ENCODE measurements around the gene NAA10. TPM values are rescaled to one million over a fixed set of nuclear protein-coding genes. Genes with fewer than 3 reads are reported as not detected.

The NAA10 gene
- total and polyA plus RNA-seq, 2 of the 13 experiments (the other 11 are each of a cell fraction or from before 2014, with no cell fraction given): 49.2 to 51.7 TPM

GRCh38 chrX:153948002-153948466 lies 13.2 kb upstream of the NAA10 start (continued):
- TF ChIP-seq SOX6 (IDR thresholded peaks at IDR 0.05): no peak
- peak; percentile 64 for TF ChIP-seq SOX6 (CRISPR knock-in tag; IDR thresholded peaks at IDR 0.05)
- TF ChIP-seq ZNF878 (CRISPR knock-in tag; IDR thresholded peaks at IDR 0.05): 0 out of 2 replicates have a peak, but pooled peaks have one; percentile 44
- no peak for TF ChIP-seq ZNF264 (CRISPR knock-in tag; IDR thresholded peaks at IDR 0.05)
- TF ChIP-seq SOX5 (CRISPR knock-in tag; IDR thresholded peaks at IDR 0.05; ENCODE audit: borderline replicate concordance): peak; percentile 57; the same call in 1 of the 2 replicates
- TF ChIP-seq AGO2 (optimal IDR thresholded peaks at IDR 0.05; ENCODE audit: low read depth, low read length): peak; percentile 64
- TF ChIP-seq ZKSCAN8 (CRISPR knock-in tag; IDR thresholded peaks at IDR 0.05; ENCODE audit: borderline replicate concordance): no peak
- TF ChIP-seq MED1 (CRISPR knock-in tag; IDR thresholded peaks at IDR 0.05): peak; percentile 22; the same call in 1 of the 2 replicates
- TF ChIP-seq FOXA1 (IDR thresholded peaks at IDR 0.05): no peak
- no peak for TF ChIP-seq FOXA1 (CRISPR knock-in tag; IDR thresholded peaks at IDR 0.05)
- TF ChIP-seq TBX3 (IDR thresholded peaks at IDR 0.05; ENCODE audit: borderline replicate concordance): peak; percentile 54; the same call in 1 of the 2 replicates
- TF ChIP-seq THRA (CRISPR knock-in tag; IDR thresholded peaks at IDR 0.05; ENCODE audit: borderline replicate concordance): no peak
- TF ChIP-seq ZNF136 (CRISPR knock-in tag; IDR thresholded peaks at IDR 0.05; ENCODE audit: low read depth): no peak
- no peak for TF ChIP-seq CENPX (CRISPR knock-in tag; IDR thresholded peaks at IDR 0.05)
- no peak for TF ChIP-seq ATF1 (CRISPR knock-in tag; IDR thresholded peaks at IDR 0.05)
- TF ChIP-seq ZMYM2 (CRISPR knock-in tag; IDR thresholded peaks at IDR 0.05): 0 out of 2 replicates have a peak, but pooled peaks have one; percentile 55
- no peak for TF ChIP-seq ADNP (CRISPR knock-in tag; IDR thresholded peaks at IDR 0.05)
- TF ChIP-seq KDM1A (CRISPR knock-in tag; IDR thresholded peaks at IDR 0.05): no peak
- TF ChIP-seq PATZ1 (CRISPR knock-in tag; IDR thresholded peaks at IDR 0.05): peak; percentile 61
- TF ChIP-seq RFXANK (CRISPR knock-in tag; IDR thresholded peaks at IDR 0.05): no peak
- peak; percentile 59 for TF ChIP-seq ZFX (CRISPR knock-in tag; IDR thresholded peaks at IDR 0.05; ENCODE audit: low read depth)
- TF ChIP-seq SAP130 (CRISPR knock-in tag; IDR thresholded peaks at IDR 0.05; ENCODE audit: low read depth): peak; percentile 45
- TF ChIP-seq ZNF816 (CRISPR knock-in tag; IDR thresholded peaks at IDR 0.05; ENCODE audit: borderline replicate concordance): peak; percentile 37; the same call in 1 of the 2 replicates
- peak; percentile 86; the same call in 1 of the 2 replicates for TF ChIP-seq TFDP1 (CRISPR knock-in tag; IDR thresholded peaks at IDR 0.05; ENCODE audit: borderline replicate concordance)
- TF ChIP-seq ELF3 (CRISPR knock-in tag; IDR thresholded peaks at IDR 0.05): peak; percentile 40; the same call in 1 of the 2 replicates
- TF ChIP-seq ZZZ3 (CRISPR knock-in tag; IDR thresholded peaks at IDR 0.05; ENCODE audit: borderline replicate concordance): no peak
- no peak for TF ChIP-seq CREBL2 (CRISPR knock-in tag; IDR thresholded peaks at IDR 0.05; ENCODE audit: borderline replicate concordance)
- no peak for TF ChIP-seq ZNF205 (CRISPR knock-in tag; IDR thresholded peaks at IDR 0.05)
- no peak for TF ChIP-seq IRF1 (CRISPR knock-in tag; IDR thresholded peaks at IDR 0.05; ENCODE audit: low read depth)
